Neural cell (in vitro differentiated cells): ENCODE results near the gene RHOC. TPM values are rescaled to one million over a fixed set of nuclear protein-coding genes. Genes with fewer than 3 reads are reported as not detected.

Source experiments
- H2AFZ ChIP-seq: fragments of 200-600, 300-800 bp; sonication (generic), shearing (Covaris generic); 2 replicates; pipeline ENCODE4 v1.6.0; 2014; ENCODE audit warnings: low read depth, mild to moderate bottlenecking, antibody characterized with exemption, low read length, moderate library complexity
- H3F3A ChIP-seq: fragments of 200-600 bp; shearing (Covaris generic); 2 replicates; pipeline ENCODE4 v1.6.1; 2016; ENCODE audit warnings: mild to moderate bottlenecking, moderate library complexity, mixed read lengths, antibody characterized with exemption, low read length; ENCODE audit not compliant: insufficient read depth, poor library complexity, severe bottlenecking
- H3K27ac ChIP-seq: fragments of 200-600, 300-800 bp; sonication (generic), shearing (Covaris generic); 2 replicates; pipeline ENCODE4 v1.5.1; 2014; ENCODE audit warnings: mild to moderate bottlenecking, low read length, moderate library complexity
- H3K27me3 ChIP-seq: fragments of 300-800, 200-600 bp; sonication (generic), shearing (Covaris generic); 2 replicates; pipeline ENCODE4 v1.6.0; 2014; ENCODE audit warnings: mild to moderate bottlenecking, low read depth, low read length, moderate library complexity; ENCODE audit not compliant: insufficient read depth
- H3K36me3 ChIP-seq: fragments of 300-800, 200-600 bp; sonication (generic), shearing (Covaris generic); 2 replicates; pipeline ENCODE4 v1.5.1; 2014; ENCODE audit warnings: mild to moderate bottlenecking, antibody characterized with exemption, low read length, moderate library complexity; ENCODE audit not compliant: insufficient read depth
- H3K4me2 ChIP-seq: fragments of 300-800, 200-600 bp; sonication (generic), shearing (Covaris generic); 2 replicates; pipeline ENCODE4 v1.6.0; 2014; ENCODE audit warnings: mild to moderate bottlenecking, low read length
- H3K4me3 ChIP-seq: fragments of 300-800, 200-600 bp; sonication (generic), shearing (Covaris generic); 2 replicates; pipeline ENCODE4 v1.5.1; 2014; ENCODE audit warnings: mild to moderate bottlenecking, low read length, moderate library complexity
- H3K79me2 ChIP-seq: fragments of 200-600 bp; shearing (Covaris generic); replicated peaks from 2 replicates; pipeline ENCODE4 v1.6.0; 2014; ENCODE audit warnings: mild to moderate bottlenecking, low read length, moderate library complexity; ENCODE audit not compliant: insufficient read depth
- H3K9ac ChIP-seq: fragments of 300-800, 200-600 bp; sonication (generic), shearing (Covaris generic); 2 replicates; pipeline ENCODE4 v1.6.1; 2016; ENCODE audit warnings: mild to moderate bottlenecking, low read length, mixed read lengths
- H3K9me2 ChIP-seq: fragments of 200-600 bp; shearing (Covaris generic); 2 replicates; pipeline ENCODE4 v1.6.1; 2016; ENCODE audit warnings: mild to moderate bottlenecking, low read length, mixed read lengths; ENCODE audit not compliant: insufficient read depth
- H3K9me3 ChIP-seq: fragments of 200-600, 300-800 bp; sonication (generic), shearing (Covaris generic); 2 replicates; pipeline ENCODE4 v1.6.1; 2016; ENCODE audit warnings: mild to moderate bottlenecking, mixed run types, low read length, moderate library complexity, mixed read lengths
- H4K20me1 ChIP-seq: fragments of 200-600 bp; shearing (Covaris generic); 2 replicates; pipeline ENCODE4 v1.6.1; 2016; ENCODE audit warnings: mild to moderate bottlenecking, mixed run types; ENCODE audit not compliant: insufficient read depth
- CTCF ChIP-seq: fragments of 450-650 bp; IDR thresholded peaks from 2 replicates; pipeline ENCODE4 v1.5.1; 2014; ENCODE audit warnings: antibody characterized with exemption, mild to moderate bottlenecking, moderate library complexity; ENCODE audit not compliant: poor library complexity, severe bottlenecking
- EP300 ChIP-seq: fragments of 450-650 bp; conservative IDR thresholded peaks from 2 replicates; pipeline ENCODE4 v1.6.1; 2014; ENCODE audit warnings: antibody characterized with exemption, mild to moderate bottlenecking, moderate library complexity; ENCODE audit not compliant: poor library complexity, severe bottlenecking
- EZH2 ChIP-seq: fragments of 200-600, 300-800 bp; shearing (Covaris generic), sonication (generic); IDR thresholded peaks from 2 replicates; pipeline ENCODE4 v1.6.1; 2014; ENCODE audit warnings: antibody characterized with exemption, low read length, borderline replicate concordance, mild to moderate bottlenecking; ENCODE audit not compliant: insufficient read depth, poor library complexity, severe bottlenecking
- MXI1 ChIP-seq: fragments of 450-650 bp; conservative IDR thresholded peaks from 2 replicates; pipeline ENCODE4 v1.6.1; 2014; ENCODE audit warnings: antibody characterized with exemption, mild to moderate bottlenecking; ENCODE audit not compliant: poor library complexity, severe bottlenecking
- POLR2AphosphoS5 ChIP-seq: IDR thresholded peaks from 2 replicates; pipeline ENCODE4 v1.6.1; 2012
- RAD21 ChIP-seq: fragments of 450-650 bp; conservative IDR thresholded peaks from 2 replicates; pipeline ENCODE4 v1.6.1; 2014; ENCODE audit warnings: antibody characterized with exemption, mild to moderate bottlenecking, moderate library complexity
- REST ChIP-seq: IDR thresholded peaks from 2 replicates; pipeline ENCODE4 v1.6.1; 2012; ENCODE audit warnings: borderline replicate concordance
- SMC3 ChIP-seq: fragments of 450-650 bp; conservative IDR thresholded peaks from 2 replicates; pipeline ENCODE4 v1.6.1; 2014; ENCODE audit warnings: antibody characterized with exemption, mild to moderate bottlenecking, moderate library complexity; ENCODE audit not compliant: poor library complexity
- TAF1 ChIP-seq: IDR thresholded peaks from 2 replicates; pipeline ENCODE4 v1.6.1; 2012; ENCODE audit warnings: low read depth
- polyA plus RNA-seq: library from polyadenylated mRNA; depleted of rRNA; stranded (reverse); fragments of >200 nt; gene quantifications from 2 replicates; pipeline ENCODE4 v1.2.3, GENCODE V29; 2014

The RHOC gene
- polyA plus RNA-seq, 1 donor from 2014 or later, result 5.0 TPM

DNA sequence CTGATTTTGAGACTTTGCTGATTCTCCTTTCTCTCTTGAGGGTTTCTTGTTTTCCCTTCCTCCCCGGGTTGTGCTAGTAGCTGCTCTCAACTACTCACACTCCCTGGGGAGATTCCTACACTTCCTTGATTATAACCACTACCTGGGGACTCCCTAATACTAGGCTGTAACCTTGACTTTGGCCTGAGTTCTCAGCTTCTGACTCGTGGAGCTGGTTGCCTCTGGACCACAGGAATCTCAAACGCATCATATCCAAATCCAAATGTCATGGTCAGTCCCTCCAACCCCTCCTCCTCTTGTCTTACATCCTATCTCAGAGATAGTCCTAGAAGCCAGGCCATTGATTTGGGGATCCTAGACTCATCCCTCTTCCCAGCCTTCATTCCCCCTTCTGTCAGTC is 20.5 kb downstream of the RHOC start:
- H3K9me3 ChIP-seq, result no peaks in the 10 kb centered on the region
- H3K4me2 ChIP-seq, result no peak overlapping the region
- no peak overlapping the region for H2AFZ ChIP-seq
- H3K9ac ChIP-seq, result no peak overlapping the region
- H3K9me2 ChIP-seq, result no peaks in the 10 kb centered on the region
- H3K79me2 ChIP-seq, result no peaks in the 10 kb centered on the region
- no peaks in the 10 kb centered on the region for H3K27me3 ChIP-seq
- no peak overlapping the region for H3K4me3 ChIP-seq
- no peak overlapping the region for H3K27ac ChIP-seq
- H3F3A ChIP-seq, result no peaks in the 10 kb centered on the region
- no peaks in the 10 kb centered on the region for H3K36me3 ChIP-seq
- no peaks in the 10 kb centered on the region for H4K20me1 ChIP-seq
- TF ChIP-seq SMC3, result no peak
- no peak for TF ChIP-seq TAF1
- no peak for TF ChIP-seq RAD21
- no peak for TF ChIP-seq EP300
- TF ChIP-seq CTCF, result no peak
- TF ChIP-seq POLR2AphosphoS5, result no peak
- no peak for TF ChIP-seq REST
- TF ChIP-seq EZH2, result no peak
- no peak for TF ChIP-seq MXI1

- no peaks in the 10 kb centered on the region for H4K20me1 ChIP-seq
- no peaks in the 10 kb centered on the region for H3K36me3 ChIP-seq
- H3K27ac ChIP-seq, result no peak overlapping the region
- H3K27me3 ChIP-seq, result no peaks in the 10 kb centered on the region
- TF ChIP-seq EZH2, result no peak
- TF ChIP-seq EP300, result no peak
- no peak for TF ChIP-seq SMC3
- TF ChIP-seq CTCF, result no peak
- no peak for TF ChIP-seq REST
- no peak for TF ChIP-seq RAD21
- TF ChIP-seq MXI1, result no peak
- TF ChIP-seq POLR2AphosphoS5, result no peak
- TF ChIP-seq TAF1, result no peak
- H3F3A ChIP-seq, result no peaks in the 10 kb centered on the region
- H2AFZ ChIP-seq, result no peak overlapping the region
- H3K9me2 ChIP-seq, result no peaks in the 10 kb centered on the region
- no peak overlapping the region for H3K4me3 ChIP-seq
- no peaks in the 10 kb centered on the region for H3K79me2 ChIP-seq
- no peaks in the 10 kb centered on the region for H3K9me3 ChIP-seq
- H3K9ac ChIP-seq, result no peak overlapping the region
- no peak overlapping the region for H3K4me2 ChIP-seq
These were observed 21.0 kb downstream of the RHOC start for GRCh38 chr1:112685913-112686312.
